NT2/D1 (cell line): ENCODE data around the gene MFAP5.

Source experiments
- SUZ12 ChIP-seq: IDR thresholded peaks from 2 replicates; pipeline ENCODE4 v1.6.1; 2011; ENCODE audit not compliant: insufficient read length, insufficient read depth; ENCODE audit errors: extremely low read depth
- YY1 ChIP-seq: IDR thresholded peaks from 2 replicates; pipeline ENCODE4 v1.6.1; 2011; ENCODE audit not compliant: insufficient read length, insufficient read depth
- ZNF274 ChIP-seq: IDR thresholded peaks from 2 replicates; pipeline ENCODE4 v1.6.1; 2011; ENCODE audit warnings: mild to moderate bottlenecking, low read depth, low read length

- TF ChIP-seq ZNF274 (no peak), SUZ12 (no peak), YY1 (no peak)
Measured at GRCh38 chr12:8696442-8697090, 33.9 kb upstream of the MFAP5 start.
